ENCODE measurements around the gene SOX10.

SOX10 gene

DNA sequence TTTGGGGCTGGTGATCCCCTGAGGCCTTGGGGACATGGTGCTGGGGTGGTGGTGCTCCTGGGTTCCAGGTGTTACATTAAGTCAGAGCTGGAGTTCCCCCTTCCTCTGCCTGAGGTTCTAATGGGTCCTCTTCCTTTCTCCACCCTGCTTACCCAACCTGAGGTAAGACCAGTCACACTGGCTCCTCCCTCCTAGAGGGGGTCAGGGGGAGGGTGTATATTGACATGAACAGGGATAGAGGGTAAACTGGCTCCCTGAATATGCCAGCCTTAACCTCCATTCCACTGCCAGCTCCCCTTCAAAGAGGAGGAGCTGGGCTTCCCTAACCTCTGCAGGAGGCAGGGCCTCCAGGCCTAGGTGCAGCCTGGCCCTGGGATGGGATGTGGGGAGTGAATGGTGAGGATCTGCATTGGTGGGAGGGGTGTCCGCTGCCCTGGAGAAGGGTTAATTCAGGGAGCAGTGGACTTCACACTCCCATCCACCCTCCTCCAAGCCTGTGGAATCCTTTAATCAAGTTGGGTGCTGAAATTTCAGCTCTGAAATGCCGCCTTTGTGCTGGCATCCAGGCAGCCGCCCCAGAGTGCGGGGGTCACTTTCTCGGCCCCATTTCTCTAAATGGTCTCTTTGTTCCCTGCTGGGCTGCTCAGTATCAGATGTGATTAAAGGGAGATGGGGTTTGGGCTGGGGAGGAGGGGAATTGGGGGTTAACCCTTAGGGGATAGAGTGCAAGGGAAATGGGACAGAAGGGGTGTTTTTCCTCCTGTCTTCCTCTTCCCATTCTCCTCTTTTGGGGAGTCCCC lies 15.7 kb downstream of the SOX10 start:
- TF ChIP-seq FOXP2 (optimal IDR thresholded peaks at IDR 0.05; ENCODE audit: borderline replicate concordance, extremely low read depth, extremely low read length, insufficient read depth) (no peak), SIN3A (IDR thresholded peaks at IDR 0.05; ENCODE audit: borderline replicate concordance, insufficient read depth, low read length) (no peak), POLR2AphosphoS5 (IDR thresholded peaks at IDR 0.05; ENCODE audit: low read depth, low read length) (no peak), TAF1 (IDR thresholded peaks at IDR 0.05; ENCODE audit: borderline replicate concordance, insufficient read depth, low read length) (no peak)
- TF ChIP-seq, protein P1, sequence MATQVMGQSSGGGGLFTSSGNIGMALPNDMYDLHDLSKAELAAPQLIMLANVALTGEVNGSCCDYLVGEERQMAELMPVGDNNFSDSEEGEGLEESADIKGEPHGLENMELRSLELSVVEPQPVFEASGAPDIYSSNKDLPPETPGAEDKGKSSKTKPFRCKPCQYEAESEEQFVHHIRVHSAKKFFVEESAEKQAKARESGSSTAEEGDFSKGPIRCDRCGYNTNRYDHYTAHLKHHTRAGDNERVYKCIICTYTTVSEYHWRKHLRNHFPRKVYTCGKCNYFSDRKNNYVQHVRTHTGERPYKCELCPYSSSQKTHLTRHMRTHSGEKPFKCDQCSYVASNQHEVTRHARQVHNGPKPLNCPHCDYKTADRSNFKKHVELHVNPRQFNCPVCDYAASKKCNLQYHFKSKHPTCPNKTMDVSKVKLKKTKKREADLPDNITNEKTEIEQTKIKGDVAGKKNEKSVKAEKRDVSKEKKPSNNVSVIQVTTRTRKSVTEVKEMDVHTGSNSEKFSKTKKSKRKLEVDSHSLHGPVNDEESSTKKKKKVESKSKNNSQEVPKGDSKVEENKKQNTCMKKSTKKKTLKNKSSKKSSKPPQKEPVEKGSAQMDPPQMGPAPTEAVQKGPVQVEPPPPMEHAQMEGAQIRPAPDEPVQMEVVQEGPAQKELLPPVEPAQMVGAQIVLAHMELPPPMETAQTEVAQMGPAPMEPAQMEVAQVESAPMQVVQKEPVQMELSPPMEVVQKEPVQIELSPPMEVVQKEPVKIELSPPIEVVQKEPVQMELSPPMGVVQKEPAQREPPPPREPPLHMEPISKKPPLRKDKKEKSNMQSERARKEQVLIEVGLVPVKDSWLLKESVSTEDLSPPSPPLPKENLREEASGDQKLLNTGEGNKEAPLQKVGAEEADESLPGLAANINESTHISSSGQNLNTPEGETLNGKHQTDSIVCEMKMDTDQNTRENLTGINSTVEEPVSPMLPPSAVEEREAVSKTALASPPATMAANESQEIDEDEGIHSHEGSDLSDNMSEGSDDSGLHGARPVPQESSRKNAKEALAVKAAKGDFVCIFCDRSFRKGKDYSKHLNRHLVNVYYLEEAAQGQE (IDR thresholded peaks at IDR 0.05; ENCODE audit: insufficient read depth in 1 of 2, low read depth in 2 of 2, low read length in 2 of 2): no peak

DNA sequence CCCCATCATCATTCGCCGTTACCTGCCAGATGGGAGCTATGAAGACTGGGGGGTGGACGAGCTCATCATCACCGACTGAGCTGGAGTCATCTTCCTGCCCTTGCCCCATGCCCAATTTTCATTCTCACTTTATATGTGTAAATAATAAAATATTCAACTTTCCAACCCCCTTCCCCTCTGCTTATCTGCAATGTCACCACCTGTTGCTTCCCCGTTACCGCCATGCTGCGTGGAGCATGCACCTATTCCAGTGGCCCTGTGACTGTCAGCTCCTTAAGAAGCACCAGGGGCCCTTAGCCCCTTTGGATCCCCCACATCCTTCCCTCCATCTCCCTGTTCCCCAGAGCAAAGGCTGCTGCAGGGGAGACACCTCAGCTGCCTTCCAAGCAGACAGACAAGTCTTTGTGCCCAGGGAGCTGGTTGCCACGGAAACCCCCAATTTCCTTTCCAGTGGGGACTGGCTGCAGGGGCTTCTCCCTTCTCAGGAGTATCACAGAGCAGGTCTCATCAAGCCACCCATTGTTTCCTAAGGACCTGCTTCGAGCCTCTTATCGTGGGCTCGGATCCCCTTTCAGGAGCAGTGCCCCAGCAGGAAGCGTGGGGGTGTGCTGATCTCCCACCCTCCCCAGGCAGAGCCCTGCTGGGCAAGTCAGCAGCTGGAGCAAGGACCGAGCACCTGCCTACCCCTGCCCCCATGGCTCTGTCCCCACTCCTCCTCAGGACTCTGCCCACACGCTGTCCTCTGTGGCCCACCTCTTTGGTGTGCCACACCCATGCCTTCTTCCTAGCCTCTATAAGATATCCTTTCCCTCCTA lies 16.5 kb downstream of the SOX10 start:
- no peak for TF ChIP-seq SIN3A (IDR thresholded peaks at IDR 0.05; ENCODE audit: borderline replicate concordance, insufficient read depth, low read length)
- TF ChIP-seq POLR2AphosphoS5 (IDR thresholded peaks at IDR 0.05; ENCODE audit: low read depth, low read length): no peak
- no peak for TF ChIP-seq TAF1 (IDR thresholded peaks at IDR 0.05; ENCODE audit: borderline replicate concordance, insufficient read depth, low read length)
- TF ChIP-seq FOXP2 (optimal IDR thresholded peaks at IDR 0.05; ENCODE audit: borderline replicate concordance, extremely low read depth, extremely low read length, insufficient read depth): no peak
- TF ChIP-seq, protein P1 (IDR thresholded peaks at IDR 0.05; ENCODE audit: insufficient read depth in 1 of 2, low read depth in 2 of 2, low read length in 2 of 2): no peak

GRCh38 chr22:37967147-37967546 lies 17.2 kb downstream of the SOX10 start:
- no peak for TF ChIP-seq SIN3A (IDR thresholded peaks at IDR 0.05; ENCODE audit: borderline replicate concordance, insufficient read depth, low read length)
- TF ChIP-seq TAF1 (IDR thresholded peaks at IDR 0.05; ENCODE audit: borderline replicate concordance, insufficient read depth, low read length): no peak
- TF ChIP-seq, protein P1 (IDR thresholded peaks at IDR 0.05; ENCODE audit: insufficient read depth in 1 of 2, low read depth in 2 of 2, low read length in 2 of 2): no peak
- no peak for TF ChIP-seq POLR2AphosphoS5 (IDR thresholded peaks at IDR 0.05; ENCODE audit: low read depth, low read length)
- no peak for TF ChIP-seq FOXP2 (optimal IDR thresholded peaks at IDR 0.05; ENCODE audit: borderline replicate concordance, extremely low read depth, extremely low read length, insufficient read depth)

DNA sequence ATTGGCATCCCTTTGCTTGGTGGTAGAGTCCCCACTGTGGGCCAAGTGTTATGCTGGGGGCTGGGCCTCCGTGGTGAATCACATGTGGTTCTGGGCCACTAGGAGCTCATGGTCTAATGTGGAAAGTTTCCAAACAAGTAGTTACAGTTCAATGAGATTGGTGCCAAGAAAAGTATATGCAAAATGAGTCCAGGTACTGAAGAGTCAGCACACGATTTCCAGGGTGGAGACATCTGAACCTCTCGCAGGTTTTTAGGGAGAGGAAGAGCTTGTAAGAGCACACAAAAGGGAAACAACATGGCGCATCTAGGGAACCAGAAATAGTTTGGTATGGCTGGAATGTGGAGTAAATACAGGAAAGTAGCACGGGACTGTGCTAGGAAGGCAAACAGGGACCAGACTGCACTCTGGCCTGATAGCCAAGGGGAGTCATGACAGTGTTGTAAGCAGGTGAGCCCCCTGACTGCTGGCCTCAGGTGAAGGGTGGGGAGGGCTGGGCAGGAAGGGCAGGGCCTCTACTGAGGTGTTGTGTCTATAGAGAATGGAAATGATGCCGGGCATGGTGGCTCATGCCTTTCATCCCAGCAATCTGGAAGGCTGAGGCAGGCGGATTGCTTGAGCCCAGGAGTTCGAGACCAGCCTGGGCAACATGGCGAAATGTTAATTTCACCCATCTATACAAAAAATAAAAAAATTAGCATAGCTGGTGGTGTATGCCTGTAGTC lies 18.3 kb downstream of the SOX10 start:
- TF ChIP-seq POLR2AphosphoS5 (IDR thresholded peaks at IDR 0.05; ENCODE audit: low read depth, low read length) (no peak), FOXP2 (optimal IDR thresholded peaks at IDR 0.05; ENCODE audit: borderline replicate concordance, extremely low read depth, extremely low read length, insufficient read depth) (no peak), SIN3A (IDR thresholded peaks at IDR 0.05; ENCODE audit: borderline replicate concordance, insufficient read depth, low read length) (no peak), TAF1 (IDR thresholded peaks at IDR 0.05; ENCODE audit: borderline replicate concordance, insufficient read depth, low read length) (no peak)
- TF ChIP-seq, protein P1 (IDR thresholded peaks at IDR 0.05; ENCODE audit: insufficient read depth in 1 of 2, low read depth in 2 of 2, low read length in 2 of 2): no peak
